Gastrocnemius medialis (tissue), 4 donors: ENCODE measurements around the gene ARHGDIA. TPM values are rescaled to one million over a fixed set of nuclear protein-coding genes. Genes with fewer than 3 reads are reported as not detected.

ENCODE experiments used
- ATAC-seq, 2 donors: fragments of 150-250 bp; one replicate each; pipeline ENCODE4 v1.9.1; 2016
- DNase-seq, 2 donors: peaks; one replicate each; pipeline ENCODE4 v3.0.0-alpha.2; 2019
- H3K27ac ChIP-seq, 4 donors: fragments of 200-600 bp; sonication (generic); 1 replicate in 1 of 4; 2 replicates in 3 of 4; pipeline ENCODE4 v1.5.1; 2016 to 2018; ENCODE audit warnings: mild to moderate bottlenecking in 2 of 4, moderate library complexity in 1 of 4
- H3K27me3 ChIP-seq, 3 donors: fragments of 200-600 bp; sonication (generic) in 2 of 3; 1 replicate in 1 of 3; 2 replicates in 2 of 3; pipeline versions ENCODE4 v1.5.1 to v1.6.0; 2016 to 2019; ENCODE audit warnings: mild to moderate bottlenecking in 1 of 3, moderate library complexity in 1 of 3
- H3K36me3 ChIP-seq, 2 donors: fragments of 200-600 bp; sonication (generic) in 1 of 2; one replicate each; pipeline ENCODE4 v1.5.1; 2017 to 2018
- H3K4me1 ChIP-seq, 2 donors: fragments of 200-600 bp; sonication (generic) in 1 of 2; one replicate each; pipeline ENCODE4 v1.5.1; 2016 to 2017; ENCODE audit warnings: mild to moderate bottlenecking in 2 of 2
- H3K4me3 ChIP-seq, 4 donors: fragments of 200-600 bp; sonication (generic) in 3 of 4; 1 replicate in 1 of 4; 2 replicates in 3 of 4; pipeline ENCODE4 v1.5.1; 2016 to 2019; ENCODE audit warnings: mild to moderate bottlenecking in 2 of 4
- H3K9me3 ChIP-seq, 3 donors: fragments of 200-600 bp; sonication (generic) in 2 of 3; 1 replicate in 1 of 3; 2 replicates in 2 of 3; pipeline ENCODE4 v1.5.1; 2016 to 2019
- CTCF ChIP-seq, 5 experiments: fragments of 450-650 bp in 3 of 5; fragments of 200-600 bp in 2 of 5; sonication (generic) in 2 of 5; IDR thresholded peaks in 4 of 5; conservative IDR thresholded peaks in 1 of 5; 1 replicate in 4 of 5; 2 replicates in 1 of 5; pipeline ENCODE4 v1.5.1; 2016 to 2019; ENCODE audit warnings: antibody characterized with exemption in 5 of 5, mild to moderate bottlenecking in 3 of 5, moderate library complexity in 3 of 5
- POLR2A ChIP-seq, 2 donors: fragments of 450-650 bp; IDR thresholded peaks; one replicate each; pipeline ENCODE4 v1.6.1; 2017; ENCODE audit warnings: antibody characterized with exemption in 2 of 2, mild to moderate bottlenecking in 2 of 2, moderate library complexity in 2 of 2
- in situ Hi-C, 4 donors: fragments of 200-750 bp; cut with MboI; loops; one replicate each; pipeline versions ENCODE4 v1.15.0 to v1.8.0; 2017; ENCODE audit warnings: low sequenced_read_pairs in 4 of 4
- intact Hi-C: fragments of 100-400 bp; cut with DNase I; formaldehyde crosslinking; loops from one replicate; pipeline ENCODE4 v1.15.1; 2023; ENCODE audit warnings: low total_unique reads
- total RNA-seq, 4 donors: library from RNA; depleted of rRNA; stranded (reverse); fragments of >200 nt; gene quantifications; one replicate each; pipeline versions ENCODE4 v1.1.0 to v1.2.3, GENCODE V29; 2016

Gene ARHGDIA
- total RNA-seq, 4 donors from 2014 or later = 52.1 to 122 (median 64.4) TPM

GRCh38 chr17:81833160-81833920 lies 37.8 kb downstream of the ARHGDIA start, which contains the start of gene MCRIP1:
TSS of gene MCRIP1 (minus strand) at chr17:81833291. CDS start at chr17:81824506, 8,785 bp downstream.
- Histone ChIP-seq H3K4me3 (peak within 1 kb of the TSS; percentile 79 to 95 (median 84)), H3K9me3 (no peaks in the 10 kb centered on the region), H3K27ac (peak within 1 kb of the TSS; percentile 99 to 100 (median 99)), H3K27me3 (no peaks in the 10 kb centered on the region), H3K36me3 (no peaks in the 10 kb centered on the region), H3K4me1 (peaks cover 31 to 36% of the 10 kb centered on the region in 2 donors)
- ATAC-seq (peak; percentile 27 to 38), DNase-seq (peak; percentile 91 to 93)
- TF ChIP-seq CTCF (IDR thresholded peaks at IDR 0.05 in 4 of 5, conservative IDR thresholded peaks at IDR 0.05 in 1 of 5) = peak in 1 of 5 experiments; percentile 7
- TF ChIP-seq POLR2A (IDR thresholded peaks at IDR 0.05) = peak; percentile 94 to 96
- in situ Hi-C loops (no loop called here), intact Hi-C loops (loop anchor here (1.0 to 5.0 kb wide), 2 partner anchors 28 to 79 kb away; partner anchors contain the start of gene PCYT2)

- Histone ChIP-seq H3K27ac (peak overlapping the region; percentile 90 to 100 (median 96)), H3K4me3 (peak overlapping the region; percentile 53 to 95 (median 77)), H3K9me3 (no peaks in the 10 kb centered on the region), H3K4me1 (peaks cover 25 to 29% of the 10 kb centered on the region in 2 donors), H3K27me3 (no peaks in the 10 kb centered on the region), H3K36me3 (no peaks in the 10 kb centered on the region)
- TF ChIP-seq CTCF (IDR thresholded peaks at IDR 0.05 in 4 of 5, conservative IDR thresholded peaks at IDR 0.05 in 1 of 5) (no peak), POLR2A (IDR thresholded peaks at IDR 0.05) (peak in 1 of 2 donors; percentile 2)
- ATAC-seq (peak in 1 of 2 donors; percentile 1), DNase-seq (no peak)
- in situ Hi-C loops = no loop called here
- intact Hi-C loops = loop anchor here (1.0 to 5.0 kb wide), 2 partner anchors 29 to 80 kb away; partner anchors contain the start of gene PCYT2
Measured at GRCh38 chr17:81832608-81833159, 38.5 kb downstream of the ARHGDIA start.

- Histone ChIP-seq H3K36me3 (no peaks in the 10 kb centered on the region), H3K4me1 (peaks cover 21 to 23% of the 10 kb centered on the region in 2 donors), H3K27ac (peak overlapping the region; percentile 90 to 100 (median 96)), H3K4me3 (peak overlapping the region; percentile 53 to 95 (median 77)), H3K27me3 (no peaks in the 10 kb centered on the region), H3K9me3 (no peaks in the 10 kb centered on the region)
- intact Hi-C loops = loop anchor here (5.0 kb wide), 1 partner anchor 80 kb away; the partner anchor contains the start of gene PCYT2
- TF ChIP-seq POLR2A (IDR thresholded peaks at IDR 0.05) (peak; percentile 44 to 62), CTCF (IDR thresholded peaks at IDR 0.05 in 4 of 5, conservative IDR thresholded peaks at IDR 0.05 in 1 of 5) (no peak)
- in situ Hi-C loops = no loop called here
- ATAC-seq (peak; percentile 38 to 44), DNase-seq (peak; percentile 57 to 83)
Measured at GRCh38 chr17:81831957-81832607, 39.1 kb downstream of the ARHGDIA start.

- peak overlapping the region; percentile 90 to 100 (median 96) for H3K27ac ChIP-seq
- in situ Hi-C loops (no loop called here), intact Hi-C loops (loop anchor here (5.0 kb wide), 1 partner anchor 81 kb away; the partner anchor contains the start of gene PCYT2)
- H3K4me1 ChIP-seq = peaks cover 18 to 21% of the 10 kb centered on the region in 2 donors
- DNase-seq (no peak), ATAC-seq (no peak)
- H3K9me3 ChIP-seq = no peaks in the 10 kb centered on the region
- no peak for TF ChIP-seq CTCF (IDR thresholded peaks at IDR 0.05 in 4 of 5, conservative IDR thresholded peaks at IDR 0.05 in 1 of 5)
- no peak for TF ChIP-seq POLR2A (IDR thresholded peaks at IDR 0.05)
- peak overlapping the region in 3 of 4 donors; percentile 72 to 95 (median 82) for H3K4me3 ChIP-seq
- no peaks in the 10 kb centered on the region for H3K27me3 ChIP-seq
- H3K36me3 ChIP-seq = no peaks in the 10 kb centered on the region
Measured at GRCh38 chr17:81831563-81831956, 39.6 kb downstream of the ARHGDIA start.
